ENCODE data around the gene MBD3L2B.

Gene MBD3L2B

GRCh38 chr19:7004313-7004931 is 16.8 kb downstream of the MBD3L2B start:
- no peak overlapping the region for H3K27ac ChIP-seq (replicated peaks)
- no peaks in the 10 kb centered on the region for H3K27me3 ChIP-seq (ENCODE audit: insufficient read depth, poor library complexity, severe bottlenecking)
- DNase-seq (ENCODE audit: low read depth in 1 of 2, low spot score in 1 of 2), result peak in 1 of 2 experiments; percentile 18
- no peak overlapping the region for H3K4me3 ChIP-seq (replicated peaks; ENCODE audit: insufficient read depth, low read length)
- no peak for TF ChIP-seq POLR2AphosphoS5 (IDR thresholded peaks at IDR 0.05; ENCODE audit: low read depth)
- TF ChIP-seq CTCF (IDR thresholded peaks at IDR 0.05; ENCODE audit: insufficient read depth, low read length), result peak; percentile 25

- no peak for DNase-seq (ENCODE audit: low read depth in 1 of 2, low spot score in 1 of 2)
- H3K27ac ChIP-seq (replicated peaks), result peak overlapping the region; percentile 7
- no peak overlapping the region for H3K4me3 ChIP-seq (replicated peaks; ENCODE audit: insufficient read depth, low read length)
- TF ChIP-seq POLR2AphosphoS5 (IDR thresholded peaks at IDR 0.05; ENCODE audit: low read depth), result no peak
- no peak for TF ChIP-seq CTCF (IDR thresholded peaks at IDR 0.05; ENCODE audit: insufficient read depth, low read length)
- no peak for TF ChIP-seq GABPA (IDR thresholded peaks at IDR 0.05; ENCODE audit: low read depth)
- peak; percentile 71 for TF ChIP-seq SPI1 (IDR thresholded peaks at IDR 0.05; ENCODE audit: borderline replicate concordance, low read depth)
- no peak for TF ChIP-seq REST (IDR thresholded peaks at IDR 0.05; ENCODE audit: insufficient replicate concordance, low read depth)
- no peaks in the 10 kb centered on the region for H3K27me3 ChIP-seq (ENCODE audit: insufficient read depth, poor library complexity, severe bottlenecking)
These were observed 20.4 kb downstream of the MBD3L2B start for GRCh38 chr19:7000816-7001215.

- Histone ChIP-seq H3K4me3 (replicated peaks; ENCODE audit: insufficient read depth, low read length) (no peak overlapping the region), H3K27me3 (ENCODE audit: insufficient read depth, poor library complexity, severe bottlenecking) (no peaks in the 10 kb centered on the region), H3K27ac (replicated peaks) (peak overlapping the region; percentile 7)
- TF ChIP-seq POLR2AphosphoS5 (IDR thresholded peaks at IDR 0.05; ENCODE audit: low read depth) (no peak), REST (IDR thresholded peaks at IDR 0.05; ENCODE audit: insufficient replicate concordance, low read depth) (no peak), GABPA (IDR thresholded peaks at IDR 0.05; ENCODE audit: low read depth) (no peak; the same call in 1 of the 2 replicates), SPI1 (IDR thresholded peaks at IDR 0.05; ENCODE audit: borderline replicate concordance, low read depth) (no peak), CTCF (IDR thresholded peaks at IDR 0.05; ENCODE audit: insufficient read depth, low read length) (no peak)
- DNase-seq (ENCODE audit: low read depth in 1 of 2, low spot score in 1 of 2), result peak in 1 of 2 experiments; percentile 55
These were observed 20.9 kb downstream of the MBD3L2B start for GRCh38 chr19:7000333-7000732.

GRCh38 chr19:6999933-7000332 is 21.3 kb downstream of the MBD3L2B start:
- TF ChIP-seq SPI1 (IDR thresholded peaks at IDR 0.05; ENCODE audit: borderline replicate concordance, low read depth) (no peak), CTCF (IDR thresholded peaks at IDR 0.05; ENCODE audit: insufficient read depth, low read length) (no peak), REST (IDR thresholded peaks at IDR 0.05; ENCODE audit: insufficient replicate concordance, low read depth) (no peak), GABPA (IDR thresholded peaks at IDR 0.05; ENCODE audit: low read depth) (no peak), POLR2AphosphoS5 (IDR thresholded peaks at IDR 0.05; ENCODE audit: low read depth) (no peak)
- Histone ChIP-seq H3K27ac (replicated peaks) (peak overlapping the region; percentile 7), H3K4me3 (replicated peaks; ENCODE audit: insufficient read depth, low read length) (no peak overlapping the region), H3K27me3 (ENCODE audit: insufficient read depth, poor library complexity, severe bottlenecking) (no peaks in the 10 kb centered on the region)
- peak in 1 of 2 experiments; percentile 43 for DNase-seq (ENCODE audit: low read depth in 1 of 2, low spot score in 1 of 2)

Measured in HL-60 (cell line).